MCF 10A (cell line): ENCODE measurements around the gene ASB15. TPM values are rescaled to one million over a fixed set of nuclear protein-coding genes. Genes with fewer than 3 reads are reported as not detected.

Experiments
- BruUV-seq: library from RNA; stranded (reverse); fragments of 400-500 nt; replicated peaks from 2 replicates; lab custom pipeline; 2021; lab: Mats Ljungman, UMichigan
- CTCF ChIA-PET: fragments of 300-600 bp; sonication (Branson Sonifier 250); formaldehyde crosslinking; extraction: SDS; loops from one replicate; lab custom pipeline; 2021; ENCODE audit warnings: antibody characterized with exemption, inconsistent platforms; lab: Yijun Ruan, JAX
- POLR2A ChIA-PET: fragments of 300-600, 350-650 bp; sonication (Branson Sonifier 250); formaldehyde crosslinking; extraction: SDS; loops from one replicate; lab custom pipeline; 2020; ENCODE audit warnings: antibody characterized with exemption, inconsistent platforms; lab: Yijun Ruan, JAX
- DNase-seq: peaks from one replicate; pipeline ENCODE4 v3.0.0-alpha.2; 2018; ENCODE audit not compliant: unreplicated experiment
- H3K27ac Mint-ChIP-seq: one replicate; pipeline ENCODE4 v1.8.0; 2022; ENCODE audit warnings: mild to moderate bottlenecking, low read depth, mixed read lengths; ENCODE audit not compliant: unreplicated experiment
- H3K27me3 Mint-ChIP-seq: one replicate; pipeline ENCODE4 v1.8.0; 2022; ENCODE audit warnings: mixed read lengths; ENCODE audit not compliant: insufficient read depth, unreplicated experiment
- H3K36me3 Mint-ChIP-seq: one replicate; pipeline ENCODE4 v1.8.0; 2022; ENCODE audit warnings: mild to moderate bottlenecking, moderate library complexity, mixed read lengths; ENCODE audit not compliant: insufficient read depth, unreplicated experiment
- H3K4me1 Mint-ChIP-seq: one replicate; pipeline ENCODE4 v1.8.0; 2022; ENCODE audit warnings: mixed read lengths; ENCODE audit not compliant: insufficient read depth, unreplicated experiment
- H3K4me3 Mint-ChIP-seq: one replicate; pipeline ENCODE4 v1.8.0; 2022; ENCODE audit warnings: mild to moderate bottlenecking, moderate library complexity, mixed read lengths; ENCODE audit not compliant: unreplicated experiment
- H3K9me3 Mint-ChIP-seq: one replicate; pipeline ENCODE4 v1.8.0; 2022; ENCODE audit warnings: mixed read lengths; ENCODE audit not compliant: unreplicated experiment
- intact Hi-C: fragments of 100-400 bp; cut with micrococcal nuclease; formaldehyde crosslinking; loops from 2 replicates; pipeline ENCODE4 v1.14.1; 2022
- total RNA-seq: library from RNA; stranded (reverse); gene quantifications from 2 replicates; pipeline ENCODE4 v1.2.3, GENCODE V29; 2022
- TF ChIP-seq, protein P1 (sequence below): fragments of 200-600 bp; IDR thresholded peaks from one replicate; pipeline ENCODE4 v1.8.0; 2022; ENCODE audit warnings: antibody characterized with exemption, mild to moderate bottlenecking; ENCODE audit not compliant: unreplicated experiment

Gene ASB15
- total RNA-seq, 1 experiment from 2014 or later: not detected

- no peak for DNase-seq
- TF ChIP-seq, protein P1, sequence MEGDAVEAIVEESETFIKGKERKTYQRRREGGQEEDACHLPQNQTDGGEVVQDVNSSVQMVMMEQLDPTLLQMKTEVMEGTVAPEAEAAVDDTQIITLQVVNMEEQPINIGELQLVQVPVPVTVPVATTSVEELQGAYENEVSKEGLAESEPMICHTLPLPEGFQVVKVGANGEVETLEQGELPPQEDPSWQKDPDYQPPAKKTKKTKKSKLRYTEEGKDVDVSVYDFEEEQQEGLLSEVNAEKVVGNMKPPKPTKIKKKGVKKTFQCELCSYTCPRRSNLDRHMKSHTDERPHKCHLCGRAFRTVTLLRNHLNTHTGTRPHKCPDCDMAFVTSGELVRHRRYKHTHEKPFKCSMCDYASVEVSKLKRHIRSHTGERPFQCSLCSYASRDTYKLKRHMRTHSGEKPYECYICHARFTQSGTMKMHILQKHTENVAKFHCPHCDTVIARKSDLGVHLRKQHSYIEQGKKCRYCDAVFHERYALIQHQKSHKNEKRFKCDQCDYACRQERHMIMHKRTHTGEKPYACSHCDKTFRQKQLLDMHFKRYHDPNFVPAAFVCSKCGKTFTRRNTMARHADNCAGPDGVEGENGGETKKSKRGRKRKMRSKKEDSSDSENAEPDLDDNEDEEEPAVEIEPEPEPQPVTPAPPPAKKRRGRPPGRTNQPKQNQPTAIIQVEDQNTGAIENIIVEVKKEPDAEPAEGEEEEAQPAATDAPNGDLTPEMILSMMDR: no peak
- intact Hi-C loops: no loop called here
- CTCF ChIA-PET: interaction anchor here (0.6 kb wide), 1 partner anchor 164 kb away, joined by 3 read pairs; no protein-coding TSS in a partner anchor
- H3K4me1 Mint-ChIP-seq: peaks cover 15% of the 10 kb centered on the region
- H3K4me3 Mint-ChIP-seq: no peak overlapping the region
- H3K9me3 Mint-ChIP-seq: no peaks in the 10 kb centered on the region
- POLR2A ChIA-PET: interaction anchor here (0.6 to 0.8 kb wide), 4 partner anchors 27 to 1144 kb away, joined by 3 to 4 read pairs (median 4); no protein-coding TSS in a partner anchor
- H3K36me3 Mint-ChIP-seq: no peaks in the 10 kb centered on the region
- no TSS peak for BruUV-seq
- no peak overlapping the region for H3K27ac Mint-ChIP-seq
- H3K27me3 Mint-ChIP-seq: no peaks in the 10 kb centered on the region
Observed at GRCh38 chr7:123621707-123622106, 20.1 kb downstream of the ASB15 start.

- BruUV-seq: no TSS peak
- H3K4me3 Mint-ChIP-seq: no peak overlapping the region
- no peaks in the 10 kb centered on the region for H3K9me3 Mint-ChIP-seq
- intact Hi-C loops: no loop called here
- TF ChIP-seq, protein P1: no peak
- no peaks in the 10 kb centered on the region for H3K27me3 Mint-ChIP-seq
- peaks cover 15% of the 10 kb centered on the region for H3K4me1 Mint-ChIP-seq
- CTCF ChIA-PET: interaction anchor here (0.6 to 2.4 kb wide), 4 partner anchors 40 to 155 kb away, joined by 3 to 12 read pairs (median 5); no protein-coding TSS in a partner anchor
- H3K27ac Mint-ChIP-seq: no peak overlapping the region
- no peaks in the 10 kb centered on the region for H3K36me3 Mint-ChIP-seq
- POLR2A ChIA-PET: interaction anchor here (0.8 kb wide), 1 partner anchor 26 kb away, joined by 3 read pairs; no protein-coding TSS in a partner anchor
- peak; percentile 57 for DNase-seq
Observed at GRCh38 chr7:123622660-123623386, 21.2 kb downstream of the ASB15 start.

GRCh38 chr7:123624527-123625183 lies 23.0 kb downstream of the ASB15 start:
- BruUV-seq: no TSS peak
- H3K4me3 Mint-ChIP-seq: no peak overlapping the region
- no peak overlapping the region for H3K27ac Mint-ChIP-seq
- peaks cover 15% of the 10 kb centered on the region for H3K4me1 Mint-ChIP-seq
- H3K36me3 Mint-ChIP-seq: no peaks in the 10 kb centered on the region
- peak; percentile 56 for DNase-seq
- H3K27me3 Mint-ChIP-seq: no peaks in the 10 kb centered on the region
- ChIA-PET CTCF (interaction anchor here (0.6 to 2.4 kb wide), 8 partner anchors 10 to 773 kb away, joined by 3 to 12 read pairs (median 4); no protein-coding TSS in a partner anchor), POLR2A (interaction anchor here (0.6 to 1.4 kb wide), 3 partner anchors 9 to 68 kb away, joined by 3 to 4 read pairs (median 4); no protein-coding TSS in a partner anchor)
- no peaks in the 10 kb centered on the region for H3K9me3 Mint-ChIP-seq
- TF ChIP-seq, protein P1: peak; percentile 41
- intact Hi-C loops: no loop called here

DNA sequence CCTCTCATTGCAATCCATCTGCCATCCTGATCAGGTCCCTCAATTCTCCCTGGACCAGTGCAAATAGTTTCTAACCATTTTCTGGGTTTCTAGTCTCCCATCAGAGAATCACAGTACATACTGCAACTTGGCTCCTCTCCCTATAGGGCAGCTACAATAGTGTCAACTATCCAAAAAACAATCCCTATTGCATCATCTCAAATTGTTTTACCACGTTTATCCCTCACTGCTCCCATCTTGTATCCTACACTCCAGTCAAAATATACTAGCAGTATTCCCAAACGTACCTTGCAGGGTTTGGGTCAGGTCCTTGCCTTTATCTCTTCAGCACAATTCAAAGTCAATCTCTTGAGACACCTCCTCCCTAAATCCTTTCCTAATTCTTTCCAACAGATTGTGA lies 23.6 kb downstream of the ASB15 start:
- no peak overlapping the region for H3K4me3 Mint-ChIP-seq
- ChIA-PET CTCF (interaction anchor here (0.6 to 2.4 kb wide), 8 partner anchors 10 to 774 kb away, joined by 3 to 12 read pairs (median 4); no protein-coding TSS in a partner anchor), POLR2A (interaction anchor here (0.6 kb wide), 1 partner anchor 11 kb away, joined by 3 read pairs; no protein-coding TSS in a partner anchor)
- intact Hi-C loops: no loop called here
- H3K27ac Mint-ChIP-seq: no peak overlapping the region
- TF ChIP-seq, protein P1: no peak
- no peaks in the 10 kb centered on the region for H3K36me3 Mint-ChIP-seq
- no peaks in the 10 kb centered on the region for H3K27me3 Mint-ChIP-seq
- H3K9me3 Mint-ChIP-seq: no peaks in the 10 kb centered on the region
- no TSS peak for BruUV-seq
- H3K4me1 Mint-ChIP-seq: peaks cover 15% of the 10 kb centered on the region
- DNase-seq: no peak
